Spleen (tissue), 11 donors: ENCODE measurements around the gene IFIT1. TPM values are rescaled to one million over a fixed set of nuclear protein-coding genes. Genes with fewer than 3 reads are reported as not detected.

Experiments used
- DNase-seq: peaks from one replicate; pipeline ENCODE4 v3.0.0-alpha.2; 2020
- H3K27ac ChIP-seq, 8 donors: fragments of 200-600 bp; sonication (generic) in 7 of 8; 1 replicate in 4 of 8; 2 replicates in 4 of 8; pipeline versions ENCODE4 v1.5.0 to v1.8.0; 2016 to 2021; ENCODE audit warnings: inconsistent platforms in 4 of 8, mild to moderate bottlenecking in 4 of 8, moderate library complexity in 1 of 8
- H3K27me3 ChIP-seq, 7 donors: fragments of 200-600 bp; sonication (generic) in 6 of 7; replicated peaks in 1 of 7; 1 replicate in 4 of 7; 2 replicates in 3 of 7; pipeline versions ENCODE4 v1.5.0 to v1.8.0; 2016 to 2021; ENCODE audit warnings: inconsistent platforms in 3 of 7, mild to moderate bottlenecking in 1 of 7
- H3K36me3 ChIP-seq, 6 donors: fragments of 200-600 bp; sonication (generic) in 5 of 6; 1 replicate in 4 of 6; 2 replicates in 2 of 6; pipeline versions ENCODE4 v1.5.0 to v1.8.0; 2016 to 2021; ENCODE audit warnings: inconsistent platforms in 2 of 6
- H3K4me1 ChIP-seq, 6 donors: fragments of 200-600 bp; sonication (generic) in 5 of 6; 1 replicate in 3 of 6; 2 replicates in 3 of 6; pipeline versions ENCODE4 v1.5.0 to v1.8.0; 2016 to 2021; ENCODE audit warnings: inconsistent platforms in 3 of 6
- H3K4me3 ChIP-seq, 8 donors: fragments of 200-600 bp; sonication (generic) in 7 of 8; 1 replicate in 4 of 8; 2 replicates in 4 of 8; pipeline versions ENCODE4 v1.5.0 to v1.8.0; 2016 to 2021; ENCODE audit warnings: inconsistent platforms in 4 of 8, mild to moderate bottlenecking in 4 of 8, moderate library complexity in 2 of 8
- H3K9me3 ChIP-seq, 8 donors: fragments of 200-600 bp; sonication (generic) in 7 of 8; 1 replicate in 4 of 8; 2 replicates in 4 of 8; pipeline versions ENCODE4 v1.5.0 to v1.8.0; 2016 to 2021; ENCODE audit warnings: inconsistent platforms in 4 of 8
- POLR2A ChIP-seq, 3 donors: fragments of 450-650 bp; IDR thresholded peaks; one replicate each; pipeline ENCODE4 v1.5.1; 2017; ENCODE audit warnings: antibody characterized with exemption in 3 of 3, mild to moderate bottlenecking in 1 of 3
- POLR2AphosphoS5 ChIP-seq, 3 donors: sonication (generic); formaldehyde crosslinking; IDR thresholded peaks; one replicate each; pipeline ENCODE4 v1.5.1; 2017; ENCODE audit warnings: antibody characterized with exemption in 3 of 3
- WGBS, 5 donors: extraction: QIAGEN DNeasy Blood & Tissue Kit in 3 of 5; methylation state at CpG; one replicate each; pipeline versions ENCODE4 v1.1.5 to v1.1.7; 2013 to 2018; 5-methylcytosine and 5-hydroxymethylcytosine counted together
- intact Hi-C: fragments of 100-400 bp; cut with DNase I; formaldehyde crosslinking; loops from one replicate; pipeline ENCODE4 v1.15.0; 2023; ENCODE audit warnings: low total_unique reads
- polyA plus RNA-seq, 3 donors: library from polyadenylated mRNA; stranded (reverse); fragments of 200-250 nt; gene quantifications; one replicate each; pipeline ENCODE4 v1.2.1, GENCODE V29; 2013
- total RNA-seq, 7 donors: library from RNA; depleted of rRNA in 3 of 7; stranded (reverse); fragments of >200 nt in 3 of 7; fragmentation: NEBNext Ultra II Directional in 4 of 7; extraction: Animal tissue kit (Norgen Biotek cat#: 25700) in 4 of 7; gene quantifications; one replicate each; pipeline versions ENCODE4 v1.1.0 to v1.2.1, GENCODE V29; 2016 to 2021
- TF ChIP-seq, protein P1 (sequence below), 11 experiments: fragments of 200-600 bp in 7 of 11; fragments of 450-650 bp in 4 of 11; sonication (generic) in 4 of 11; IDR thresholded peaks in 8 of 11; conservative IDR thresholded peaks in 3 of 11; 1 replicate in 7 of 11; 2 replicates in 4 of 11; pipeline versions ENCODE4 v1.4.0 to v1.8.0; 2016 to 2021; ENCODE audit warnings: antibody characterized with exemption in 11 of 11, inconsistent platforms in 4 of 11, mild to moderate bottlenecking in 1 of 11
- donor health status: healthy with polysubstance abuse.
- donor health status: DM: no; HTN: no; CAD: no; lungs with moderate emphysema.
- donor health status: DM: no; HTN: no; CAD: no.
- donor health status: Bipolar disorder and iron deficiency.
- donor health status: healthy.
- donor health status: DM: no; HTN: no; CAD: no.
- donor health status: DM: yes; HTN: yes; CAD: no.

Gene IFIT1
- total and polyA plus RNA-seq, 10 donors, result 8.8 to 35.7 (median 22.2) TPM

DNA sequence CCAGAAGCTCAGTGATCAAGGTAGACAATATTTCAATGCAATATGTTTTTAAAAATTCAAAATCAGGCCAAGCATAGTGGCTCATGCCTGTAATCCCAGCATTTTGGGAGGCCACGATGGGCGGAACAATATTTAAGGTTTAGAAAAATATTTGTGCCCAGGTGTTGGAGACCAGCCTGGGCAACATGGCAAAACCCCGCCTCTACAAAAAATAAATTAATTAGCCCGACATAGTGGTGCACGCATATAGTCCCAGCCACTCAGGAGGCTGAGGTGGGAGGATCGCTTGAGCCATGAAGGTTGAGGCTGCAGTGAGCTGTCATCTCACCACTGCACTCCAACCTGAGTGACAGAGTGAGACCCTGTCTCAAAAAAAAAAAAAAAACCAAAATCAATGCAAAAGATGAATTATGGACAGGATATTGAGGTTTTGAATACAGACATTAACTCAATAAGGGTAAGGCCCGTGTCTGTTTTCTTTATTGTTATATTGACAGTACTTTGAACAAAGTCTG is 21.0 kb downstream of the IFIT1 start:
- H3K27ac ChIP-seq, result peak overlapping the region; percentile 92 to 99 (median 96)
- H3K9me3 ChIP-seq, result peaks cover 0 to 6% (median 0%) of the 10 kb centered on the region in 8 donors
- peaks cover 25 to 51% (median 43%) of the 10 kb centered on the region in 6 donors for H3K4me1 ChIP-seq
- DNase-seq, result no peak
- intact Hi-C loops, result no loop called here
- WGBS, 5 donors, result 75 to 86% (median 79%) methylated on average over 7 of the region's 7 CpGs
- H3K36me3 ChIP-seq, result peaks cover 0 to 15% (median 11%) of the 10 kb centered on the region in 6 donors
- H3K4me3 ChIP-seq, result peak overlapping the region in 6 of 8 donors; percentile 77 to 97 (median 80)
- no peaks in the 10 kb centered on the region for H3K27me3 ChIP-seq
- TF ChIP-seq, protein P1, sequence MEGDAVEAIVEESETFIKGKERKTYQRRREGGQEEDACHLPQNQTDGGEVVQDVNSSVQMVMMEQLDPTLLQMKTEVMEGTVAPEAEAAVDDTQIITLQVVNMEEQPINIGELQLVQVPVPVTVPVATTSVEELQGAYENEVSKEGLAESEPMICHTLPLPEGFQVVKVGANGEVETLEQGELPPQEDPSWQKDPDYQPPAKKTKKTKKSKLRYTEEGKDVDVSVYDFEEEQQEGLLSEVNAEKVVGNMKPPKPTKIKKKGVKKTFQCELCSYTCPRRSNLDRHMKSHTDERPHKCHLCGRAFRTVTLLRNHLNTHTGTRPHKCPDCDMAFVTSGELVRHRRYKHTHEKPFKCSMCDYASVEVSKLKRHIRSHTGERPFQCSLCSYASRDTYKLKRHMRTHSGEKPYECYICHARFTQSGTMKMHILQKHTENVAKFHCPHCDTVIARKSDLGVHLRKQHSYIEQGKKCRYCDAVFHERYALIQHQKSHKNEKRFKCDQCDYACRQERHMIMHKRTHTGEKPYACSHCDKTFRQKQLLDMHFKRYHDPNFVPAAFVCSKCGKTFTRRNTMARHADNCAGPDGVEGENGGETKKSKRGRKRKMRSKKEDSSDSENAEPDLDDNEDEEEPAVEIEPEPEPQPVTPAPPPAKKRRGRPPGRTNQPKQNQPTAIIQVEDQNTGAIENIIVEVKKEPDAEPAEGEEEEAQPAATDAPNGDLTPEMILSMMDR (IDR thresholded peaks at IDR 0.05 in 8 of 11, conservative IDR thresholded peaks at IDR 0.05 in 3 of 11), result no peak
- TF ChIP-seq POLR2A (IDR thresholded peaks at IDR 0.05) (no peak), POLR2AphosphoS5 (IDR thresholded peaks at IDR 0.05) (no peak)

DNA sequence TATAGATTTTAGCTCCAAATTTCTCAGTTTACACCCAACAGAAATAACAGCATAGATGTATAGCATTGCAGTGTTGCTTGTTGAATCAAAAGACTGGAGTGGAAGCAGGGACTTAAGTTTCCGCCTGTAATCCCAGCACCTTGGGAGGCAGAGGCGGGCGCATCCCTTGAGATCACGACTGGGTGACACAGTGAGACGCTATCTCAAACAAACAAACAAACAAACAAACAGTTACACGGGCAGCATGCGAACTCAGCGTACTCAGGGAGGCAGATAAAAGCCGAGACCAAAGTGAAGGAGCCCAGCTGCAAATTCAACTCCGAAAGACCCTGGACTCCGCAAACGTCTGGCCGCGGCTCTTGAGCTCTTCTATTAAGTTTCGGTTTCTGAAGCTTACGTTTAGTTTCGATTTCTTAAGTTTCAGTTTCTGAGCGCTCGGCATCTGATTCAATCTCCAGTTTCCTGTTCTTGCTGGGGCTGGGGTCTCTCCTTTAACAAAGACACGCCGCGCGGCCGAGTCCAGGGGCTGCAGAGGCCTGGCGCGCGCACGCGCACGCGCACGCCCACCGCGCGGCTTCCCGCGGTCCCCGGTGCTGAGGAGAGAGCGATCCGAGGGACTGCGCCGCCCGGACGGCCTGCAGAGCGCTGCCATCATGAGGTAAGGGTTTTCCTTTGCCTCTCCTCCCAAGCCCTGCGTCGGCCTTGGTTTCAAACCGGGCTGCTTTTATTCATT is 21.9 kb downstream of the IFIT1 start, which contains the start of gene IFIT5:
IFIT5 (plus strand) TSS at position 423 of the 733 bp plus-strand sequence; CDS start at position 654, 231 bp downstream.
- H3K36me3 ChIP-seq, result peaks cover 0 to 20% (median 11%) of the 10 kb centered on the region in 6 donors
- peak within 1 kb of the TSS; percentile 62 to 97 (median 80) for H3K4me3 ChIP-seq
- intact Hi-C loops, result no loop called here
- H3K27me3 ChIP-seq, result no peaks in the 10 kb centered on the region
- H3K4me1 ChIP-seq, result peaks cover 25 to 59% (median 51%) of the 10 kb centered on the region in 6 donors
- peak within 1 kb of the TSS; percentile 92 to 99 (median 96) for H3K27ac ChIP-seq
- peak; percentile 93 for DNase-seq
- 0 to 1% (median 0%) methylated on average over 19 to 48 of the region's 48 CpGs for whole genome bisulfite sequencing, 5 donors
- TF ChIP-seq, protein P1 (IDR thresholded peaks at IDR 0.05 in 8 of 11, conservative IDR thresholded peaks at IDR 0.05 in 3 of 11), result no peak
- TF ChIP-seq POLR2AphosphoS5 (IDR thresholded peaks at IDR 0.05) (peak; percentile 74 to 91 (median 83)), POLR2A (IDR thresholded peaks at IDR 0.05) (peak in 1 of 3 donors; percentile 8)
- H3K9me3 ChIP-seq, result peaks cover 0 to 6% (median 0%) of the 10 kb centered on the region in 8 donors

DNA sequence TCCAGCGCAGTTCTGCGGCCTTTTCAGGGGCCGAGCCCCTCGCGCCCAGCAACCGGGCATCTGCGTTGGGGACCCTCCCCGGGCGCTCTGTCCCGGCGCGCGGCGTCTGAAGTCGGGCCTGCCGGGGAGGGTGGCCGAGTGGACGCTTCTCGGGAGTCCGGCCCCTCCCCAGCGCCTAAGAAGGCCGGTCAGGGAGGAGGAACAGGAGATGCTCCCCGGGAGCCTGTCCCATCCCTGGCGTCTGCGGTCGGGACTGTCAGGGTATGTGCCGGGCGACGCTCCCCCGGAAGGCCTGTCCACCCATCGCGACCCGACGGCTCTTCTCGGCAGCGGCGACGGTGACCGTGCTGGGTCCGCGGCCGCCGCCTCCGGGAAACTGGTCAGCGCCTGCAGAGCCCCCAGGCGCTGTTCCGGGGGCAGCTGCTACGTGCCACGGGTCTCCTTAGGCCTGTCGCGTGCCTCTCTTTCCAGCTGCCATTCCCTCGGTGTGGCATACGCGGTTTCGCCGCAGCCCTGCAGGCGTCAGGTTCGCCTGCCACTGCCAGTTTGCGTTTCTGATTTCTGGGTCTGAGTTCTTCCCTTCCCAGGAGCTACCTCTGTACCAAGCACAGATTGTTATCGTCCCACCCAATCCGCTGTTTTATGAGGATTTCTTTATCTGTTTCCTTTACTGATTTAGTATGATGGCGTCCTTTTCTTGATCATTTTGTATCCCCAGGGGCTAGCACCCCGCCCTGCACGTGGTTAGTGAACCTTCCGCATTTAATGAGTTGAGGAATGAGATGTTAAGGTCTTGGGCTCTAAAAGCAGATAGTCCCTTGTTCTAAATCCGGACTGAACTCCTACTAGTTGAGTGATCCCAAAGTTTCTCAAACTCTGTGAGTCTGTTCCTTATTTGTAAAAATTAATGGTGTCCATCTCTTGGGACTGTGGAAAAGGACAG is 22.7 kb downstream of the IFIT1 start:
- H3K27me3 ChIP-seq, result no peaks in the 10 kb centered on the region
- peak overlapping the region; percentile 62 to 97 (median 80) for H3K4me3 ChIP-seq
- peaks cover 28 to 67% (median 59%) of the 10 kb centered on the region in 6 donors for H3K4me1 ChIP-seq
- TF ChIP-seq POLR2A (IDR thresholded peaks at IDR 0.05) (peak in 1 of 3 donors; percentile 45), POLR2AphosphoS5 (IDR thresholded peaks at IDR 0.05) (peak; percentile 14 to 77 (median 46))
- TF ChIP-seq, protein P1 (IDR thresholded peaks at IDR 0.05 in 8 of 11, conservative IDR thresholded peaks at IDR 0.05 in 3 of 11), result peak in 2 of 11 experiments; percentile 2 to 10
- WGBS, 5 donors, result 1 to 3% (median 2%) methylated on average over 32 to 66 of the region's 66 CpGs
- H3K36me3 ChIP-seq, result peaks cover 0 to 22% (median 11%) of the 10 kb centered on the region in 6 donors
- H3K9me3 ChIP-seq, result peaks cover 0 to 6% (median 0%) of the 10 kb centered on the region in 8 donors
- DNase-seq, result peak; percentile 90
- peak overlapping the region; percentile 92 to 99 (median 96) for H3K27ac ChIP-seq
- intact Hi-C loops, result no loop called here
